Astrocyte of the hippocampus (primary cell): Measurements from ENCODE around the gene NDUFS8.

Experiments used
- DNase-seq: peaks from one replicate; pipeline ENCODE4 v3.0.0; 2011; ENCODE audit warnings: low read depth, low spot score

Gene NDUFS8

GRCh38 chr11:68049509-68050370, 19.3 kb downstream of the NDUFS8 start:
- DNase-seq: peak; percentile 85

GRCh38 chr11:68050371-68050841, 19.9 kb downstream of the NDUFS8 start:
- no peak for DNase-seq

- DNase-seq: no peak
These were observed 21.0 kb downstream of the NDUFS8 start for GRCh38 chr11:68051191-68052136.

- no peak for DNase-seq
These were observed 21.8 kb downstream of the NDUFS8 start for GRCh38 chr11:68052137-68052873.

GRCh38 chr11:68053117-68053516, 22.6 kb downstream of the NDUFS8 start:
- no peak for DNase-seq

GRCh38 chr11:68053981-68054812, 23.7 kb downstream of the NDUFS8 start:
- DNase-seq: no peak

- DNase-seq: no peak
These were observed 26.1 kb downstream of the NDUFS8 start for GRCh38 chr11:68056317-68057285.

- no peak for DNase-seq
These were observed 27.3 kb downstream of the NDUFS8 start for GRCh38 chr11:68057807-68058206.

- DNase-seq: no peak
These were observed 31.0 kb downstream of the NDUFS8 start for GRCh38 chr11:68061508-68061907.

GRCh38 chr11:68064926-68065325, 34.4 kb downstream of the NDUFS8 start:
- no peak for DNase-seq

- DNase-seq: no peak
These were observed 35.4 kb downstream of the NDUFS8 start for GRCh38 chr11:68065841-68066240.

- peak; percentile 90 for DNase-seq
These were observed 36.3 kb downstream of the NDUFS8 start for GRCh38 chr11:68066742-68067141.

GRCh38 chr11:68067991-68068390, 37.5 kb downstream of the NDUFS8 start:
- DNase-seq: no peak

GRCh38 chr11:68071281-68072048, 41.0 kb downstream of the NDUFS8 start:
- no peak for DNase-seq

GRCh38 chr11:68074584-68075352, 44.3 kb downstream of the NDUFS8 start:
- DNase-seq: no peak

GRCh38 chr11:68076371-68077042, 46.0 kb downstream of the NDUFS8 start:
- no peak for DNase-seq
